HG02973 (cell line): ENCODE results near the gene FHOD1.

Experiments
- ATAC-seq: cut with Tn5 transposase; IDR thresholded peaks from one replicate; pipeline ENCODE4 v1.9.1; 2021; ENCODE audit warnings: moderate library complexity; ENCODE audit not compliant: unreplicated experiment

Gene FHOD1

DNA sequence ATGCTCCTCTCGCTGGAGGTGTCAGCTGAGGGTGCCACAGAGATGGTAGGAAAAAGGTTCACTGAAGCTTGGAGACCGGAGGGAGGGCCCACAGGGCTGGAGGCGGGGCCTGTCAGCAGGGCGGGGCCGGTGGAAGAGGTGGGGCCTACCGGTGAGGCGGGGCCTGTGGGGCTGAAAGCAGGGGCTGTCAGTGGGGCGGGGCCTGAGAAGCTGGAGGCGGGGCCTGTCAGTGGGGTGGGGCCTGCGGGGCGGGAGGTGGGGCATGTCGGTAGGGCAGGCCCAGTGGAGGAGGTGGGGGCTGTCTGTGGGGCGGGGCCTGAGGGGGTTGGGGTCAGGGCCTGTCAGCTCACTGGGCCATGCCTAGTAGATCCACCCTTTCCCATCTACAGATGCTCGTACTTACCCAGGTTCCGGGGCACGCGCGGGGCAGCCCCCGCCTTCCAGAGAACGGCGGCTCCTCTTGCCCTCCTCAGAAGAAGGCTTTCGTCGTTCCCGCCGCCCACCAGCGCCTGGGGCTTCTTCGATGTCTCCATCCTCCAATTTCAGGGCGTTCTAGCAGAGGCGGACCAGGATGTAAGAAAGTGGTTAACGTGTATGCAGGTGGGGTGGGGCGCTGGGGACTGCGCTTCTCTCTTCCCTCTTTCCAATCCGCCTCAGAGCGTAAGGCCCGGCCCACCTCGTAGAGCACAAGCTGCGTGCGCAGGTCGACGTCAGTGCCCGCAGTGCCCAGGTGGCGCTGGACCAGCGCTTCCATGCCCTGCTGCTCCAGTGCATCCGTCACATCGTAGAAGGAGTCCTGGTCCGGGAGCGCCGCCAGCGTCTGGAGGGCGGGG, 10.5 kb downstream of the FHOD1 start:
- ATAC-seq: peak; percentile 40

DNA sequence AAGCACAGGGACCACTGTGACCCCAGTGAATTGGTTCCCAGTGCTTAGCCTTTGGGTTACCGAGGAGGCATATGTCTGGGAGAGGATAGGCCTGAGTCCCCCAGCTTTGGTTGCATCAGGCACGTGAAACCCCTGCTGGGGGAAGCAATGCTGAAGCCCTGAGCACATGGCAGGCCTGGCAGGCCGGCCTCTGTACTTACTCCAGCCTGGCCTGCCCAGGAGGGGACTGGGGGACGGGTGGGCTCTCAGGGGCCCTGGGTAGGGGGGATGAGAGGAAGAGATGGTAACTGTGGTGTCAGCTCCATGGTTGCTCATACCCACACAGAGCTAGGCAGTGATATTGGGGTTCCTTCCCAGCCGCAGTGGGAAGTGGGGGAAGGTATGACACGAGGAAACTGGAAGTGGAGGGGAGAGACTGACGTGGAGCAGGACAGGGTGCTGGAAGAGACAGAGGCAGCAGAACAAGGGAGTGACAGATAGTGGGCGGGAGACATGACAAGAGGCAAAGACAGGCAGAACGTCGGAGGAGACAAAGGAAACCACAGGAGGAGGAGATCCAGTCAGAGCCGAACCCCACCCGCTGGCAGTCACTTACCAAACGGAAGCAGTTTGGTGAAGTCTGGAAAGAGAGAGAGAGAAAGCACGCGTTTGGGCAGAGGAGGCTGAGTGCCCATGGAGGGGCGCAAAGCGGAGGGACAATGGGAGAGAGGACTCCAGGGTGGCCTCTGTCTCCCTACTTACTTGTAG, 11.3 kb downstream of the FHOD1 start:
- no peak for ATAC-seq

DNA sequence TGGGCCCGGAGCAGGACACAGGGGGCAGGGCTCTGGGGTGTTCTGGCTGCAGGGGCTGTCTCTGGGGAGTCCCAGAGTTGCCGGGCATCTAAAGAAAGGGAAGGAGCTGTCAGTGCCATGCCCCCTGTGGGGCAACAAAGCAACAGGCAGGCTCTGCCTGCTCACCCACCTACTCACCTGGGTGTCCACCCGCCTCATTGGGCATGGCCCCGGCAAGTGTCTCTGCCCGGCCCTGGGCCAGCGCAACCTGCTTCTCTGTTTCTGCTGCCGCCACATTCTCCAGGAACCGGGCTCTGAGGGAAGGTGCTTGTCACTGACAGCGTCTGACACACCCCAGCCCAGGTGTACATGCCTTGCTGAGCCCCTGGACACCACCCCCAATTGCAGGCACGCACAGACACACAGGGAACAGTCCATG, 13.1 kb downstream of the FHOD1 start:
- ATAC-seq: no peak

DNA sequence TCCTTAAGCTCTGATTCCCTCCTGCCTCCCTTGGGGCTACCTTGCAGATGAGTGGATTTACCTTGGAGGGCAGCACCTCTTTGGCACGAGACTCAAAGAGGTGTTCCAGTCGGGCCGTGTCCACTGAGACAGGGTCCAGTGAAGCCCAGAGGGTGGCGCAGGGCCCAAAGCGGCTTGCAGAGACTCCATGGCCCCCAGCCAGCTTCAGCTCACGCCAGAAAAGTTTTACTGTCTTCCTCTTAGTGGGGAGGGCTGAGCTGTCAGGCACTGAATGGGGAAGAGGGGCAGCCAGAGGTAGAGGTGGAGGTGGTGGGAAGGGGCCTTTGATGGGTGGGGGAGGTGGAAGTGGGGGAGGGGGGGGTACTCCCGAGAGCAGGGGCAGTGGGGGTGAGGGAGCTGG, 13.7 kb downstream of the FHOD1 start:
- ATAC-seq: no peak

GRCh38 chr16:67230809-67231660, 16.2 kb downstream of the FHOD1 start:
- ATAC-seq: no peak

GRCh38 chr16:67229906-67230808, 17.1 kb downstream of the FHOD1 start:
- no peak for ATAC-seq

GRCh38 chr16:67228905-67229304, 18.4 kb downstream of the FHOD1 start:
- ATAC-seq: no peak

- ATAC-seq: no peak
Observed at GRCh38 chr16:67228034-67228785, 19.1 kb downstream of the FHOD1 start.

- ATAC-seq: no peak
Observed at GRCh38 chr16:67227567-67227921, 19.7 kb downstream of the FHOD1 start.

- ATAC-seq: peak; percentile 79
Observed at GRCh38 chr16:67226804-67227566, 20.3 kb downstream of the FHOD1 start, which contains the start of gene TMEM208. Gene TMEM208 (plus strand): TSS chr16:67227130. CDS start chr16:67227219, 89 bp downstream.

DNA sequence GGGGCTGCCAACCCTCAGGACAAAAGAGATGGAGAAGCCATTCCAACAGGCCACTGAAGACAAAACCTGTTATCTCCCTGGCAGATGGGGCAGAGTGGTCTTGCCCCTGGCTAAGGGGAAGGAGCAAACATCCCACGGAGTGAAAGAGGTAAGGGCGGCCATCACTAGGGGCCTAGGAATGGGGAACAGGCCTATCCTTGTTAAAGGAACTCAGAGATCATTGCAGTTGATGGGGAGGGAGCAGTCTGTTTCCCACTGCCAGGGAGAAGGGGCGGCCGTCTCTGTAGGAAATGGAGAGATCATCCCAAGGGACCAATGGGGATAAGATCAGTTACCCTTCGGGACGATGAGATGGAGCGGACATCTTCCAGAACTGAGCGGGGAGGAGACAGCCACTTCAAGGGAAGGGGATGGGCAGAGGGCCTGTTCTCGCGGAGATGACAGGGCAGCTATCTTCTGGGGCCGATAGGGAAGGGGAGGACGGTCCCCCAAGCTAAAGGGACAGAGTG, 20.9 kb downstream of the FHOD1 start:
- ATAC-seq: no peak

GRCh38 chr16:67223992-67224391, 23.3 kb downstream of the FHOD1 start:
- no peak for ATAC-seq

DNA sequence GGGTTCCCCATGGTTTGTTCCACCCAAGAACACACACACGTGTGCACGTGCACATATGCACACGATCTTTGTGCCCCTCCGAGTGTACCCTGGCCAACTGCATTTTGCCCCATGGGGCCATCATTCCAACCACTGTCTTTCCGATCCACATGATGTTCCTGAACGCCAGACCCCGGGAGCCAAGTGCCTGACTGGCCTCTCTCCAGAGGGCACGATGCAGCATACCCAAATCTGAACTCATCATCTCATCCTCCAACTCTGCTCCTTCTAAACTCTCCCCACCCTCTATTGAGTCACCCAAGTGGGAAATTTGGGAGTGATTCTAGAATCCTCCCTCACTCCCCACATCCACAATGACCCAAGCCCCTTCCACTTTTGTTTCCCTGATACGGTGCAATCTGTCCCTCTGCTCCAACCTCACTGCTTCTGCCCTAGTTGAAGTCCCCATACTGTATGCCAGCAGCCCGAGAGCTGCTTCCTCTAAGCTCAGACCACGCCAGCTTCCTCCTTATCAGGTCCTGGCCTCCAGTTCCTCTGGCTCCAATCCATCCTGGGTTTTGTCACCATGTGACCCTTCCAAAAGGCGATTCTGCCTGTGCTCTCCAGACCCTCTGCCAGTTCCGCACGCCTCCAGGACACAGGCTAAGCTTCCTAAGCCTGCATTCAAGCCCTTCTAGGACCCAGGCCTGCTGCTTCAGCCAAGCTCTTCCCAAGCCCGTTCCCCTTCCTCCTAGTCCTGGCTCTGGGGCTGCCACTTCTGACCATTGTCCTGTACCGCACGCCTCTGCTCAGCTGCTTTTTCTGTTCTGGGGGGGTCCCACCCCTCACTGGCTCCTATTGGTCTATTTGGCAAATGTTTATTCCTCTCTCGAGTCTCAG, 30.4 kb downstream of the FHOD1 start:
- no peak for ATAC-seq

DNA sequence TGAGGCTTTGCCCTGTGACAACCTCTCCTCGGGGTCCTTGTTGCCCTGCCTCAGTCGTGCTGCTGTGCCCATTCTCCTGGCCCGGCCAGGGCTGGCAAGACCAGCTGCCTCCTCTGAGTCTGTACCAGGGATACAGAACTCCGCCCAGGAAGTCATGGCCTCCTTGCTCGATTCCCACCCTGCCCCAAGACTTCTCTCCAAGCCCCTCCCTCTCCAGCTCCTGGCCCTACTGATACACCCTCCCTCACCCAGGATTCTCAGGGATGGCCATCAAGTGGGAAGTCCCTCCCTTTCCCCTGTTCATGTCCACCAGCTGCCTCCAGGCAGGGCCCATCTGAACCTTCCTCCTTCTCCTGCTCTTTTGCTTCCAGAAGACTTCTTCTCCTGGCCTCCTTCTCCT, 31.6 kb downstream of the FHOD1 start:
- no peak for ATAC-seq

DNA sequence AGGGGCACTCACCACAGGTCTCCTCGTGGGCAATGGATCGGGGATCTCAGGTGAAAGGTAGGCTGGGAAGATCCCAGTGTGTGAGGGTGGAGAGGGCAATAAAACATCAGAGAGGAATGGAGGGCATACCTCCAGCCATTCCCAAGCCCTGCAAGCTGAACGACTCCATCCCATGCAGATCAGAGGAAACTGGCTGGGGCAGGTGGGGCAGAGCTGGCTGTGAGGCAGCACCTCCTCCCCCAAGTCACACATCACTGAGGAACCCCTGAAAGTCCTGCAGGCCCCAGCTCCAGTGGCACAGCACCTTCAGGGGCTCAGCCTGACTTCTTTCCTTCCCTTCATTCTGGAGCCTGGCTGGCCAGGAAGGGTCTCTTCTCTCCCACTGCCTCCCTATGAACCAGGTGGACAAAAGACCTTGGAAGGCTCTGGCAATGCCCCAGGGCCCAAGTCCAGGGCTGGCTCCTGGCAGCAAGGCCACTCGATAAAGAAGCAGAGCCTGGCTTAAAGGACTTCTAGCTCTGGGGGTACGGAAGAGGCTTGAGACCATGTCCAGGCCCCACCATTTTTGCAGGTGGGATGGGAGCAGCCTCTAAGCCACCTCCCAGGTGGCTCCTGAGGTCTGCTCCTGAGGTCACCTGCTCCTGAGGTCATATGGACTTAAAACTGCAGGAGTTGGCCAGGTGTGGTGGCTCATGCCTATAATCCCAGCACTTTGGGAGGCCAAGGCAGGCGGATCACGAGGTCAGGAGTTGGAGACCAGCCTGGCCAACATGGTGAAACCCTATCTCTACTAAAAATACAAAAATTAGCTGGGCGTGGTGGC, 33.9 kb downstream of the FHOD1 start:
- no peak for ATAC-seq

DNA sequence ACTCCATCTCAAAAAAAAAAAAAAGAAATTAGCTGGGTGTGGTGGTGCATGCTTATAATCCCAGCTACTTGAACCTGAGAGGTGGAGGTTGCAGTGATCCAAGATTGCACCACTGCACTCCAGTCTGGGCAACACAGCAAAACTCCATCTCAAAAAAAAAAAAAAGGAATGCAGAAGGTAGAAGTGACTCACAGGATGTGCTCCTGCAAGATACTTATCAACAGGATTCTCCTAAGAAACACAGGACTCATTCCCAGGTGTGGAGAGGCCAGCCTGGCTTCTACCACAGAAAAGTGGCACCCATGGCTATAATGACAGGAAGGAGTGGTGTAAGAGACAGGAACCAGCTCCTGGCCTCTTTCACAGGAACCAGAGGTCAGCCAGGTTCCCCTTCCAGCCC, 34.5 kb downstream of the FHOD1 start:
- no peak for ATAC-seq

GRCh38 chr16:67211674-67212073, 35.6 kb downstream of the FHOD1 start:
- no peak for ATAC-seq
